Stimulated activated CD8-positive, alpha-beta memory T cell treated with anti-CD3 and anti-CD28 coated beads, Interleukin-7, amount 100 ng/mL, for 48 hours (primary cell): ENCODE measurements around the gene GLUL.
"Not testable (repeated sequence)": the region's sequence is repeated elsewhere in the genome, so short reads cannot be mapped to it uniquely, and the experiment has no call there.

Source experiments
- DNase-seq, 2 donors: peaks; one replicate each; pipeline ENCODE4 v3.0.0-alpha.2; 2020; ENCODE audit warnings: low read depth in 1 of 2; ENCODE audit errors: extremely low read depth in 1 of 2

GLUL gene

GRCh38 chr1:182395906-182396305 lies 4.3 kb upstream of the GLUL start:
- no peak for DNase-seq

- DNase-seq, result no peak
These were observed 2.6 kb upstream of the GLUL start for GRCh38 chr1:182394055-182394775.

- DNase-seq, result no peak
These were observed 749 bp upstream of the GLUL start for GRCh38 chr1:182392050-182393028.

- no peak for DNase-seq
These were observed 595 bp downstream of the GLUL start for GRCh38 chr1:182391028-182391361.

- DNase-seq, result no peak
These were observed 2.0 kb downstream of the GLUL start for GRCh38 chr1:182389619-182390047.

- DNase-seq, result no peak
These were observed 3.0 kb downstream of the GLUL start for GRCh38 chr1:182388392-182389134.

GRCh38 chr1:182387566-182387965 lies 4.0 kb downstream of the GLUL start:
- no peak for DNase-seq

GRCh38 chr1:182386980-182387379 lies 4.6 kb downstream of the GLUL start:
- DNase-seq, result no peak

GRCh38 chr1:182385885-182386853 lies 5.4 kb downstream of the GLUL start:
- DNase-seq, result no peak

GRCh38 chr1:182384387-182384960 lies 7.1 kb downstream of the GLUL start:
- DNase-seq, result no peak

GRCh38 chr1:182383934-182384333 lies 7.7 kb downstream of the GLUL start:
- DNase-seq, result no peak

GRCh38 chr1:182383037-182383661 lies 8.4 kb downstream of the GLUL start:
- no peak for DNase-seq

- no peak for DNase-seq
These were observed 9.4 kb downstream of the GLUL start for GRCh38 chr1:182381962-182382819.

- DNase-seq, result no peak
These were observed 11.4 kb downstream of the GLUL start for GRCh38 chr1:182380199-182380598.

GRCh38 chr1:182379781-182380180 lies 11.8 kb downstream of the GLUL start:
- not testable (repeated sequence) for DNase-seq

GRCh38 chr1:182376936-182377574 lies 14.5 kb downstream of the GLUL start:
- DNase-seq, result no peak

- no peak for DNase-seq
These were observed 17.3 kb downstream of the GLUL start for GRCh38 chr1:182374101-182374834.
